SK-N-SH (cell line): ENCODE results near the gene OAS2. TPM values are rescaled to one million over a fixed set of nuclear protein-coding genes. Genes with fewer than 3 reads are reported as not detected.

ENCODE experiments used
- CTCF ChIA-PET: fragments of 300-600, 350-600 bp; formaldehyde crosslinking; extraction: SDS; loops from one replicate; lab custom pipeline; 2021; lab: Yijun Ruan, JAX
- POLR2A ChIA-PET: fragments of 350-600 bp; sonication (Branson Sonifier 250); formaldehyde crosslinking; extraction: SDS; loops from one replicate; lab custom pipeline; 2020; ENCODE audit warnings: antibody characterized with exemption, inconsistent platforms; lab: Yijun Ruan, JAX
- DNase-seq: peaks from one replicate; pipeline ENCODE4 v3.0.0; 2012
- H2AFZ ChIP-seq: fragments of 200-600 bp; sonication (generic); 2 replicates; pipeline ENCODE4 v1.8.1; 2016; ENCODE audit warnings: antibody characterized with exemption, mild to moderate bottlenecking, low read depth
- H3F3A ChIP-seq: fragments of 200-600 bp; sonication (generic); replicated peaks from 2 replicates; pipeline ENCODE3; 2016; ENCODE audit warnings: antibody characterized with exemption, mild to moderate bottlenecking; ENCODE audit not compliant: insufficient read depth
- H3K27ac ChIP-seq, 2 experiments: fragments of 200-500 bp in 1 of 2; fragments of 200-600 bp in 1 of 2; sonication (Bioruptor generic) in 1 of 2; sonication (generic), shearing (Covaris generic) in 1 of 2; 2 replicates each; pipeline versions ENCODE4 v1.5.1 to v1.6.1; 2014 to 2016; ENCODE audit warnings: low read depth in 2 of 2, inconsistent platforms in 1 of 2, low read length in 1 of 2, mild to moderate bottlenecking in 1 of 2, mixed read lengths in 1 of 2
- H3K27me3 ChIP-seq: fragments of 200-600 bp; sonication (generic), shearing (Covaris generic); 2 replicates; pipeline ENCODE4 v1.6.1; 2016; ENCODE audit warnings: mixed run types; ENCODE audit not compliant: insufficient read depth
- H3K36me3 ChIP-seq, 2 experiments: fragments of 200-500 bp in 1 of 2; fragments of 200-600 bp in 1 of 2; sonication (Bioruptor generic) in 1 of 2; sonication (generic) in 1 of 2; replicated peaks in 1 of 2; 2 replicates each; pipeline versions ENCODE3 to v1.5.1; 2014 to 2016; ENCODE audit warnings: low read length in 1 of 2, mild to moderate bottlenecking in 1 of 2; ENCODE audit not compliant: insufficient read depth in 2 of 2, control insufficient read depth in 1 of 2
- H3K4me1 ChIP-seq, 2 experiments: fragments of 200-500 bp in 1 of 2; fragments of 200-600 bp in 1 of 2; sonication (Bioruptor generic) in 1 of 2; sonication (generic), shearing (Covaris generic) in 1 of 2; 2 replicates each; pipeline versions ENCODE4 v1.5.1 to v1.6.1; 2014 to 2016; ENCODE audit warnings: low read depth in 1 of 2, low read length in 1 of 2, mixed run types in 1 of 2; ENCODE audit not compliant: insufficient read depth in 2 of 2, control insufficient read depth in 1 of 2
- H3K4me2 ChIP-seq: fragments of 200-600 bp; sonication (generic), shearing (Covaris generic); 2 replicates; pipeline ENCODE4 v1.6.1; 2017; ENCODE audit warnings: mixed run types
- H3K4me3 ChIP-seq, 2 experiments: fragments of 200-500 bp in 1 of 2; fragments of 200-600 bp in 1 of 2; sonication (Bioruptor generic) in 1 of 2; sonication (generic), shearing (Covaris generic) in 1 of 2; 2 replicates each; pipeline versions ENCODE4 v1.5.1 to v1.8.1; 2014 to 2016; ENCODE audit warnings: low read depth in 2 of 2, inconsistent platforms in 1 of 2, low read length in 1 of 2, mild to moderate bottlenecking in 1 of 2, mixed read lengths in 1 of 2, moderate library complexity in 1 of 2
- H3K79me2 ChIP-seq: fragments of 200-600 bp; sonication (generic); 2 replicates; pipeline ENCODE4 v1.8.1; 2017; ENCODE audit warnings: mild to moderate bottlenecking; ENCODE audit not compliant: insufficient read depth
- H3K9ac ChIP-seq: fragments of 200-600 bp; sonication (generic); 2 replicates; pipeline ENCODE4 v1.6.1; 2017; ENCODE audit warnings: mixed run types
- H3K9me2 ChIP-seq: fragments of 200-600 bp; sonication (generic); 2 replicates; pipeline ENCODE4 v1.6.1; 2017; ENCODE audit warnings: mixed run types
- H3K9me3 ChIP-seq: fragments of 200-600 bp; sonication (generic); 2 replicates; pipeline ENCODE4 v1.6.1; 2017; ENCODE audit warnings: mixed run types, mild to moderate bottlenecking, moderate library complexity
- H4K20me1 ChIP-seq: fragments of 200-600 bp; sonication (generic); 2 replicates; pipeline ENCODE4 v1.6.1; 2017; ENCODE audit warnings: mild to moderate bottlenecking, mixed run types; ENCODE audit not compliant: insufficient read depth
- EP300 ChIP-seq, 2 experiments: IDR thresholded peaks; 2 replicates each; pipeline versions ENCODE4 v1.4.0 to v1.6.1; 2012; ENCODE audit warnings: borderline replicate concordance in 1 of 2, low read depth in 1 of 2, low read length in 1 of 2
- FOSL2 ChIP-seq: IDR thresholded peaks from 2 replicates; pipeline ENCODE4 v1.4.0; 2012; ENCODE audit warnings: low read depth, mild to moderate bottlenecking, moderate library complexity, borderline replicate concordance
- POLR2AphosphoS5 ChIP-seq: IDR thresholded peaks from 2 replicates; pipeline ENCODE4 v1.6.1; 2012; ENCODE audit warnings: low read depth, low read length
- SIN3A ChIP-seq: IDR thresholded peaks from 2 replicates; pipeline ENCODE4 v1.6.1; 2012; ENCODE audit warnings: low read depth, mild to moderate bottlenecking, low read length, moderate library complexity, borderline replicate concordance
- TEAD4 ChIP-seq: IDR thresholded peaks from 2 replicates; pipeline ENCODE4 v1.4.0; 2012; ENCODE audit warnings: mild to moderate bottlenecking, borderline replicate concordance; ENCODE audit not compliant: insufficient read depth
- WGBS: methylation state at CpG from one replicate; pipeline ENCODE4 v1.1.6; 2017; ENCODE audit warnings: low lambda C conversion rate; 5-methylcytosine and 5-hydroxymethylcytosine counted together
- polyA plus RNA-seq, 3 experiments: library from polyadenylated mRNA; depleted of rRNA; stranded (reverse); fragments of >200 nt; gene quantifications; 2 replicates each; pipeline ENCODE4 v1.2.3, GENCODE V29; 2012
- TF ChIP-seq, protein P1 (sequence below): fragments of 150-350 bp; IDR thresholded peaks from 2 replicates; pipeline ENCODE4 v1.6.1; 2017; ENCODE audit warnings: antibody characterized with exemption, low read length, low read depth, borderline replicate concordance
- TF ChIP-seq, protein P2 (sequence below): IDR thresholded peaks from 2 replicates; pipeline ENCODE4 v1.6.1; 2012; ENCODE audit warnings: mild to moderate bottlenecking, low read depth, low read length, moderate library complexity
- TF ChIP-seq, protein P3 (sequence below): IDR thresholded peaks from 2 replicates; pipeline ENCODE4 v1.4.0; 2012; ENCODE audit warnings: low read depth, borderline replicate concordance
- TF ChIP-seq, protein P4 (sequence below): fragments of 150-350 bp; IDR thresholded peaks from 2 replicates; pipeline ENCODE4 v1.6.1; 2016; ENCODE audit warnings: mild to moderate bottlenecking, low read depth, low read length

The OAS2 gene
- polyA plus RNA-seq, 1 of the 3 experiments (the other 2 are of a cell fraction): not detected

DNA sequence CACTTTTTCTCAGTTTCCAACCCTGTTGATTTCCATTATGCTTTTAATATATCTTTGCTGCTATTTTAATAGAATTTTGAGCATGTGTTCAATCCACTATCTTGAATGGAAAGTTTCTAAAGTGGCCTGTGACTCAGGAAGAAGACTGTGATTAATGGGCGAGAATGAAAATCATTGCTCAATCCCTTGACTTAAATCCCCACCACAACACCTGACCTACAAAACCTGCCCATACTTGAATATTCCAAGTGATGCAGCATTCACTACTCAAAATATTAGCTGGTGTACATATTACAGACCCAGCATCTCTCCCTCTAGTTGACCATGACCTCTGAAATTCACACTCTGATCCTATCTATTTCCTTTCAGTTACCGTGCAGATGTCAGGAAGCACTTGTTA is 41.4 kb upstream of the OAS2 start:
- no peaks in the 10 kb centered on the region for H3K9me3 ChIP-seq
- no peaks in the 10 kb centered on the region for H3K79me2 ChIP-seq
- H3K4me1 ChIP-seq: peaks cover 0 to 22% of the 10 kb centered on the region in 2 experiments; a peak in 2 of 4 replicates
- no peak overlapping the region for H3K27ac ChIP-seq
- H2AFZ ChIP-seq: no peak overlapping the region
- no peaks in the 10 kb centered on the region for H4K20me1 ChIP-seq
- no peak overlapping the region for H3K4me3 ChIP-seq
- no peaks in the 10 kb centered on the region for H3F3A ChIP-seq
- TF ChIP-seq POLR2AphosphoS5 (no peak), FOSL2 (no peak), TEAD4 (no peak), EP300 (IDR thresholded peaks at IDR 0.05; ENCODE audit: borderline replicate concordance in 1 of 2, low read depth in 1 of 2, low read length in 1 of 2) (no peak), SIN3A (no peak)
- TF ChIP-seq, protein P1, sequence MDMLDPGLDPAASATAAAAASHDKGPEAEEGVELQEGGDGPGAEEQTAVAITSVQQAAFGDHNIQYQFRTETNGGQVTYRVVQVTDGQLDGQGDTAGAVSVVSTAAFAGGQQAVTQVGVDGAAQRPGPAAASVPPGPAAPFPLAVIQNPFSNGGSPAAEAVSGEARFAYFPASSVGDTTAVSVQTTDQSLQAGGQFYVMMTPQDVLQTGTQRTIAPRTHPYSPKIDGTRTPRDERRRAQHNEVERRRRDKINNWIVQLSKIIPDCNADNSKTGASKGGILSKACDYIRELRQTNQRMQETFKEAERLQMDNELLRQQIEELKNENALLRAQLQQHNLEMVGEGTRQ: no peak
- TF ChIP-seq, protein P2, sequence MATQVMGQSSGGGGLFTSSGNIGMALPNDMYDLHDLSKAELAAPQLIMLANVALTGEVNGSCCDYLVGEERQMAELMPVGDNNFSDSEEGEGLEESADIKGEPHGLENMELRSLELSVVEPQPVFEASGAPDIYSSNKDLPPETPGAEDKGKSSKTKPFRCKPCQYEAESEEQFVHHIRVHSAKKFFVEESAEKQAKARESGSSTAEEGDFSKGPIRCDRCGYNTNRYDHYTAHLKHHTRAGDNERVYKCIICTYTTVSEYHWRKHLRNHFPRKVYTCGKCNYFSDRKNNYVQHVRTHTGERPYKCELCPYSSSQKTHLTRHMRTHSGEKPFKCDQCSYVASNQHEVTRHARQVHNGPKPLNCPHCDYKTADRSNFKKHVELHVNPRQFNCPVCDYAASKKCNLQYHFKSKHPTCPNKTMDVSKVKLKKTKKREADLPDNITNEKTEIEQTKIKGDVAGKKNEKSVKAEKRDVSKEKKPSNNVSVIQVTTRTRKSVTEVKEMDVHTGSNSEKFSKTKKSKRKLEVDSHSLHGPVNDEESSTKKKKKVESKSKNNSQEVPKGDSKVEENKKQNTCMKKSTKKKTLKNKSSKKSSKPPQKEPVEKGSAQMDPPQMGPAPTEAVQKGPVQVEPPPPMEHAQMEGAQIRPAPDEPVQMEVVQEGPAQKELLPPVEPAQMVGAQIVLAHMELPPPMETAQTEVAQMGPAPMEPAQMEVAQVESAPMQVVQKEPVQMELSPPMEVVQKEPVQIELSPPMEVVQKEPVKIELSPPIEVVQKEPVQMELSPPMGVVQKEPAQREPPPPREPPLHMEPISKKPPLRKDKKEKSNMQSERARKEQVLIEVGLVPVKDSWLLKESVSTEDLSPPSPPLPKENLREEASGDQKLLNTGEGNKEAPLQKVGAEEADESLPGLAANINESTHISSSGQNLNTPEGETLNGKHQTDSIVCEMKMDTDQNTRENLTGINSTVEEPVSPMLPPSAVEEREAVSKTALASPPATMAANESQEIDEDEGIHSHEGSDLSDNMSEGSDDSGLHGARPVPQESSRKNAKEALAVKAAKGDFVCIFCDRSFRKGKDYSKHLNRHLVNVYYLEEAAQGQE: no peak
- TF ChIP-seq, protein P3, sequence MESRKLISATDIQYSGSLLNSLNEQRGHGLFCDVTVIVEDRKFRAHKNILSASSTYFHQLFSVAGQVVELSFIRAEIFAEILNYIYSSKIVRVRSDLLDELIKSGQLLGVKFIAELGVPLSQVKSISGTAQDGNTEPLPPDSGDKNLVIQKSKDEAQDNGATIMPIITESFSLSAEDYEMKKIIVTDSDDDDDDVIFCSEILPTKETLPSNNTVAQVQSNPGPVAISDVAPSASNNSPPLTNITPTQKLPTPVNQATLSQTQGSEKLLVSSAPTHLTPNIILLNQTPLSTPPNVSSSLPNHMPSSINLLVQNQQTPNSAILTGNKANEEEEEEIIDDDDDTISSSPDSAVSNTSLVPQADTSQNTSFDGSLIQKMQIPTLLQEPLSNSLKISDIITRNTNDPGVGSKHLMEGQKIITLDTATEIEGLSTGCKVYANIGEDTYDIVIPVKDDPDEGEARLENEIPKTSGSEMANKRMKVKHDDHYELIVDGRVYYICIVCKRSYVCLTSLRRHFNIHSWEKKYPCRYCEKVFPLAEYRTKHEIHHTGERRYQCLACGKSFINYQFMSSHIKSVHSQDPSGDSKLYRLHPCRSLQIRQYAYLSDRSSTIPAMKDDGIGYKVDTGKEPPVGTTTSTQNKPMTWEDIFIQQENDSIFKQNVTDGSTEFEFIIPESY: no peak
- TF ChIP-seq, protein P4, sequence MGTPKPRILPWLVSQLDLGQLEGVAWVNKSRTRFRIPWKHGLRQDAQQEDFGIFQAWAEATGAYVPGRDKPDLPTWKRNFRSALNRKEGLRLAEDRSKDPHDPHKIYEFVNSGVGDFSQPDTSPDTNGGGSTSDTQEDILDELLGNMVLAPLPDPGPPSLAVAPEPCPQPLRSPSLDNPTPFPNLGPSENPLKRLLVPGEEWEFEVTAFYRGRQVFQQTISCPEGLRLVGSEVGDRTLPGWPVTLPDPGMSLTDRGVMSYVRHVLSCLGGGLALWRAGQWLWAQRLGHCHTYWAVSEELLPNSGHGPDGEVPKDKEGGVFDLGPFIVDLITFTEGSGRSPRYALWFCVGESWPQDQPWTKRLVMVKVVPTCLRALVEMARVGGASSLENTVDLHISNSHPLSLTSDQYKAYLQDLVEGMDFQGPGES: no peak
- H3K4me2 ChIP-seq: no peak overlapping the region
- ChIA-PET CTCF (no interaction called here), POLR2A (no interaction called here)
- no peaks in the 10 kb centered on the region for H3K9me2 ChIP-seq
- no peaks in the 10 kb centered on the region for H3K27me3 ChIP-seq
- DNase-seq: no peak
- H3K36me3 ChIP-seq: no peaks in the 10 kb centered on the region
- no peak overlapping the region for H3K9ac ChIP-seq
- WGBS: 95% methylated on average over 2 of the region's 2 CpGs
